CD14-positive monocyte (primary cell): ENCODE data around the gene CXXC5. TPM values are rescaled to one million over a fixed set of nuclear protein-coding genes. Genes with fewer than 3 reads are reported as not detected.

ENCODE experiments used
- DNase-seq, 3 donors: peaks; one replicate each; pipeline ENCODE4 v3.0.0-alpha.2; 2011 to 2022
- H2AFZ ChIP-seq: 2 replicates; pipeline ENCODE4 v1.6.0; 2012; ENCODE audit warnings: mild to moderate bottlenecking, low read depth, low read length, inconsistent platforms; ENCODE audit not compliant: insufficient read depth, poor library complexity, severe bottlenecking
- H3K27ac ChIP-seq, 2 donors: 1 replicate in 1 of 2; 2 replicates in 1 of 2; pipeline ENCODE4 v1.5.1; 2012 to 2013; ENCODE audit warnings: low read length in 2 of 2, control low read depth in 1 of 2, inconsistent platforms in 1 of 2, low read depth in 1 of 2, mild to moderate bottlenecking in 1 of 2
- H3K27me3 ChIP-seq, 2 donors: one replicate each; pipeline versions ENCODE4 v1.6.0 to v1.6.1; 2011 to 2013; ENCODE audit warnings: low read length in 2 of 2; ENCODE audit not compliant: control insufficient read depth in 2 of 2, insufficient read depth in 2 of 2
- H3K36me3 ChIP-seq, 2 donors: replicated peaks in 1 of 2; 1 replicate in 1 of 2; 2 replicates in 1 of 2; pipeline versions ENCODE4 v1.5.1 to v1.6.1; 2012 to 2013; ENCODE audit warnings: low read length in 2 of 2, control low read depth in 1 of 2, inconsistent platforms in 1 of 2, mild to moderate bottlenecking in 1 of 2; ENCODE audit not compliant: insufficient read depth in 2 of 2, control insufficient read depth in 1 of 2
- H3K4me1 ChIP-seq, 2 donors: 1 replicate in 1 of 2; 2 replicates in 1 of 2; pipeline versions ENCODE4 v1.5.1 to v1.6.1; 2012 to 2013; ENCODE audit warnings: low read length in 2 of 2, control low read depth in 1 of 2, inconsistent platforms in 1 of 2, mild to moderate bottlenecking in 1 of 2, moderate library complexity in 1 of 2; ENCODE audit not compliant: insufficient read depth in 2 of 2, control insufficient read depth in 1 of 2
- H3K4me2 ChIP-seq: replicated peaks from 2 replicates; pipeline ENCODE3; 2012; ENCODE audit warnings: low read length, moderate library complexity, mild to moderate bottlenecking; ENCODE audit not compliant: poor library complexity, severe bottlenecking; ENCODE audit errors: extremely low read depth
- H3K4me3 ChIP-seq, 3 experiments: fragments of 200-600 bp in 1 of 3; sonication (generic) in 1 of 3; replicated peaks in 1 of 3; 1 replicate in 2 of 3; 2 replicates in 1 of 3; pipeline ENCODE4 v1.5.1; 2011 to 2013; ENCODE audit warnings: low read length in 3 of 3, mild to moderate bottlenecking in 3 of 3, control low read depth in 2 of 3, low read depth in 2 of 3, inconsistent platforms in 1 of 3, moderate library complexity in 1 of 3
- H3K79me2 ChIP-seq: 2 replicates; pipeline ENCODE4 v1.6.0; 2012; ENCODE audit warnings: mild to moderate bottlenecking, control low read depth, inconsistent platforms, low read length, moderate library complexity; ENCODE audit not compliant: insufficient read depth
- H3K9ac ChIP-seq: 2 replicates; pipeline ENCODE4 v1.6.0; 2017; ENCODE audit warnings: low read length, mild to moderate bottlenecking; ENCODE audit not compliant: insufficient read depth, poor library complexity, severe bottlenecking
- H3K9me3 ChIP-seq, 2 donors: replicated peaks in 1 of 2; 1 replicate in 1 of 2; 2 replicates in 1 of 2; pipeline versions ENCODE4 v1.5.1 to v1.6.1; 2012 to 2013; ENCODE audit warnings: low read length in 2 of 2, control low read depth in 1 of 2; ENCODE audit not compliant: control insufficient read depth in 1 of 2, insufficient read depth in 1 of 2
- H4K20me1 ChIP-seq: 2 replicates; pipeline ENCODE4 v1.6.0; 2012; ENCODE audit warnings: mild to moderate bottlenecking, low read length, control low read depth, moderate library complexity; ENCODE audit not compliant: insufficient read depth
- H3K27ac Mint-ChIP-seq, 7 donors: one replicate each; pipeline ENCODE4 v1.8.0; 2020; ENCODE audit warnings: mild to moderate bottlenecking in 7 of 7, mixed read lengths in 7 of 7, moderate library complexity in 6 of 7, inconsistent platforms in 2 of 7
- H3K27me3 Mint-ChIP-seq, 3 donors: one replicate each; pipeline ENCODE4 v1.8.0; 2021 to 2022; ENCODE audit warnings: low read depth in 3 of 3, mild to moderate bottlenecking in 3 of 3, mixed read lengths in 3 of 3, moderate library complexity in 3 of 3, inconsistent platforms in 1 of 3
- H3K36me3 Mint-ChIP-seq, 2 donors: one replicate each; pipeline ENCODE4 v1.8.0; 2020; ENCODE audit warnings: mixed read lengths in 2 of 2, inconsistent platforms in 1 of 2, mild to moderate bottlenecking in 1 of 2
- H3K4me1 Mint-ChIP-seq: one replicate; pipeline ENCODE4 v1.8.0; 2020; ENCODE audit warnings: mild to moderate bottlenecking, mixed read lengths
- H3K4me3 Mint-ChIP-seq, 2 donors: one replicate each; pipeline ENCODE4 v1.8.0; 2020; ENCODE audit warnings: mild to moderate bottlenecking in 2 of 2, mixed read lengths in 2 of 2, moderate library complexity in 1 of 2
- H3K9me3 Mint-ChIP-seq, 7 donors: one replicate each; pipeline ENCODE4 v1.8.0; 2020 to 2022; ENCODE audit warnings: mixed read lengths in 7 of 7, mild to moderate bottlenecking in 6 of 7, moderate library complexity in 6 of 7, inconsistent platforms in 2 of 7
- CTCF ChIP-seq: fragments of 200-600 bp; IDR thresholded peaks from one replicate; pipeline ENCODE4 v1.8.0; 2022; ENCODE audit warnings: antibody characterized with exemption, mild to moderate bottlenecking
- WGBS: methylation state at CpG from one replicate; pipeline ENCODE4 v1.1.5; 2013; ENCODE audit warnings: missing lambda C conversion rate; ENCODE audit not compliant: insufficient coverage; 5-methylcytosine and 5-hydroxymethylcytosine counted together
- intact Hi-C, 2 donors: fragments of 100-400 bp; cut with micrococcal nuclease; formaldehyde crosslinking; loops; one replicate each; pipeline versions ENCODE4 v1.15.0 to v1.15.1; 2023
- polyA plus RNA-seq, 3 donors: library from polyadenylated mRNA; depleted of rRNA in 1 of 3; unstranded in 2 of 3; stranded (reverse) in 1 of 3; fragments of 300-500 nt in 2 of 3; fragments of >200 nt in 1 of 3; fragmentation: Illumina TruSeq in 2 of 3; gene quantifications; 1 replicate in 2 of 3; 2 replicates in 1 of 3; pipeline ENCODE4 v1.2.3, GENCODE V29; 2012 to 2021

CXXC5 gene
- polyA plus RNA-seq, 3 donors: 22.4 to 37.2 (median 33.7) TPM

- H3K27me3 Mint-ChIP-seq: peaks cover 34 to 52% (median 48%) of the 10 kb centered on the region in 3 donors
- 84% methylated on average over 3 of the region's 6 CpGs for WGBS
- peaks cover 0 to 2% (median 0%) of the 10 kb centered on the region in 7 donors for H3K9me3 Mint-ChIP-seq
Measured at GRCh38 chr5:139690803-139691629, 42.9 kb downstream of the CXXC5 start.

More at GRCh38 chr5:139690803-139691629, 42.9 kb downstream of the CXXC5 start:
- Histone ChIP-seq H3K9ac (no peak overlapping the region), H3K9me3 (no peaks in the 10 kb centered on the region), H3K79me2 (no peaks in the 10 kb centered on the region), H4K20me1 (no peaks in the 10 kb centered on the region), H3K4me1 (peaks cover 6 to 25% of the 10 kb centered on the region in 2 donors), H3K27me3 (peaks cover 0 to 34% of the 10 kb centered on the region in 2 donors), H3K36me3 (no peaks in the 10 kb centered on the region), H2AFZ (no peak overlapping the region), H3K4me2 (no peak overlapping the region), H3K27ac (no peak overlapping the region), H3K4me3 (no peak overlapping the region)
- intact Hi-C loops: loop anchor here in 1 of 2 donors (1.0 to 5.0 kb wide), 2 partner anchors 56 to 58 kb away; no protein-coding TSS in a partner anchor
- TF ChIP-seq CTCF: no peak
- H3K4me3 Mint-ChIP-seq: peak overlapping the region in 1 of 2 donors; percentile 23
- H3K4me1 Mint-ChIP-seq: peaks cover 19% of the 10 kb centered on the region
- H3K27ac Mint-ChIP-seq: peak overlapping the region in 1 of 7 donors; percentile 9
- DNase-seq: no peak
- peaks cover 0 to 3% of the 10 kb centered on the region in 2 donors for H3K36me3 Mint-ChIP-seq
